HG03095 (cell line): ENCODE measurements around the gene GLYATL1B.
A peak's percentile ranks its signal among the peaks of the same experiment; 100 is the strongest.
"Not testable (repeated sequence)": the region's sequence is repeated elsewhere in the genome, so short reads cannot be mapped to it uniquely, and the experiment has no call there.

ENCODE experiments used
- ATAC-seq: cut with Tn5 transposase; IDR thresholded peaks from one replicate; pipeline ENCODE4 v1.9.1; 2021; ENCODE audit warnings: moderate library complexity; ENCODE audit not compliant: unreplicated experiment

Gene GLYATL1B

DNA sequence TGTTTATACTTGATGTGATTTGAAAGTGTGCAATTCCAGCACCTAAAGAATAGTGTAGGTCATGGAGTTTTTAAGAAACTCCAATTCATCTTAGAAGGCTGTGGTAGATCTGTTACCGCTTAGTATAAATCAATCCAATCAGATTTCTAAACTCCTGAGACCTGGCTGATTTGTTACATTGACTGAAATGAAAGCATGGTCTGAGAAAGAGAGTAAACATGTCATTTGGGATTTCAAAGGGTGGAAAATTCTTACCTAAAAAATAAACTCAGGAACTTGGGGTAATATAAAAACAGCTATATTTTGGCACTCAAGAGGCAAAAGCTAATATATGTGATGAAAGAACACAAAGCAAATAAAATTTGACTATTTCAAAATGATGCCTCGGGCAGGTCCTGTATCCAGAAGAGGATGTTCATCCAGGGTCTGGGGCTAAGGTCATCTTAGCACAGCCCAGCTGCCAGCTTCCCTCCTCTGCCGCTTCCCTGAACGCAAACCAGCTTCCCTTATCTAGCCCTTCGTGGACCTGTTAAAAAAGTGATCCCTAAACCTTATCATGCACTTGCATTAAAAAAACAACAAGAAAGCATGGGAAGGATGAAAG lies 10.0 kb downstream of the GLYATL1B start:
- not testable (repeated sequence) for ATAC-seq

DNA sequence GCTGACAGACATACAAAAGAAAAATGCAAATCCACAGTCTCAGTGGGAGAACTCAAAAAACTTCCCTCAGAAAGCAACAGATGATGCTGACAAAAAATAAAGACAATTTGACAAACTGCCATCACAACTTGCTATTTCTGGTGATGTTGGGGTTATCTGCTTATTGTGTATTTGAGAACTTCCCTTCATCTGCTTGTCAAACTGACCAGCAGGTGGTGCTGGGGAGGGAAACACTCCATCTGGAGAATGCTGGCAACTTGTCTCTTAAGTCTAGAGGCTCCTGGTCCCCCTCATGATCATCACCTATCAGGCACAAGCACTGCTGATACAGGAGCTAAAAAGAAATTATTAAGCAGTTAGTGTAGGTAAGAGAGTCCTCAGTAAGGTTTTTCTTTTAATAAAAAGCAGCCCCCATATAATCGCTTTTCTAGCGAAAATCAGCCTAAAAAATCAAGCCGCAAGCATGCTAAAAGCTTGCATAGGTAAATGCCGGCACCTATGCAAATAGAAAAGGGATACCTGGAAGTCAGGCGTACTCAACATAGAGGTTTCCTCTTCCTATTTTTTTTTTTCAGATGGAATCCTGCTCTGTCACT lies 11.1 kb downstream of the GLYATL1B start:
- peak; percentile 42 for ATAC-seq

DNA sequence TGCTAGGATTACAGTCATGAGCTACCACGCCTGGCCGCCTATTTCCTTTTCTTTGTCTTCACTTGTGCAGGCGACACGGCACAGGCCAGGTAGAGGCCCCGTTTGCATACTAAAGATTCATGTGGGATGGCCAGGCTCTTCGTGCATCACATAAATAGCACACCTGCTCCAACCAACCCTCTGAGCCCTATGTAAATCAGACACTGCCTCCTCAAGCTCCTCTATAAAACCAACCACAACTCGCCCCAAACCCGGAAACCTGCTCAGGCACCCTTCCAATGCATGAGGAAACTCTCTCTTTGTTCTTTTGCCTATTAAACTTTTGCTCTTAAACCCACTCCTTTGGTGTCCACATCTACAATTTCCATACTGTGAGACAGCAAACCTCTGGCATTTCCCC lies 11.8 kb downstream of the GLYATL1B start:
- not testable (repeated sequence) for ATAC-seq

DNA sequence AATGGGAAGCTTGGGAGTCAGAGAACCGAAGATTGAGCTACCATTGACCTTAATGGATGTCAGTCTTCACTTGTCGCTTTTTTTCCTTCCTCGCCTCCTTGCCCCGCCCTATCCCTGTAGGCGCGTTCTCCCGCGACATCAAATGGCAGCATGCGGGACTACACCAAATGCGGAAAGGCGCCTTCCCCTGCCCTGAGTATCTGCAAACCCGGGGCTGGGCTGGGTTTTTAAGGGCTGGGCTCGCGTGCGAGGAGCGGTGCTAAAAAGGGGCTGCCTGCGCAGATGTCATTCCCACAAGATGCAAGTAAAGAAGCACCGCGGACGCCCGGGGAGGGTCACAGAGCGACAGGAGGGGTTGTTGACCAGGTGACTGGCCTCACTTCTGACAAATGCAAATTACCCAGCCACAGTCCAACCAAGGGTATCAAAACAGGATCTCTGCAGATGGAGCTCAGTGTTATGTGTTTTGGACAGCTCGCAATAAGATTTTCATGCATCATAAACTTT lies 16.2 kb downstream of the GLYATL1B start:
- peak; percentile 64 for ATAC-seq

DNA sequence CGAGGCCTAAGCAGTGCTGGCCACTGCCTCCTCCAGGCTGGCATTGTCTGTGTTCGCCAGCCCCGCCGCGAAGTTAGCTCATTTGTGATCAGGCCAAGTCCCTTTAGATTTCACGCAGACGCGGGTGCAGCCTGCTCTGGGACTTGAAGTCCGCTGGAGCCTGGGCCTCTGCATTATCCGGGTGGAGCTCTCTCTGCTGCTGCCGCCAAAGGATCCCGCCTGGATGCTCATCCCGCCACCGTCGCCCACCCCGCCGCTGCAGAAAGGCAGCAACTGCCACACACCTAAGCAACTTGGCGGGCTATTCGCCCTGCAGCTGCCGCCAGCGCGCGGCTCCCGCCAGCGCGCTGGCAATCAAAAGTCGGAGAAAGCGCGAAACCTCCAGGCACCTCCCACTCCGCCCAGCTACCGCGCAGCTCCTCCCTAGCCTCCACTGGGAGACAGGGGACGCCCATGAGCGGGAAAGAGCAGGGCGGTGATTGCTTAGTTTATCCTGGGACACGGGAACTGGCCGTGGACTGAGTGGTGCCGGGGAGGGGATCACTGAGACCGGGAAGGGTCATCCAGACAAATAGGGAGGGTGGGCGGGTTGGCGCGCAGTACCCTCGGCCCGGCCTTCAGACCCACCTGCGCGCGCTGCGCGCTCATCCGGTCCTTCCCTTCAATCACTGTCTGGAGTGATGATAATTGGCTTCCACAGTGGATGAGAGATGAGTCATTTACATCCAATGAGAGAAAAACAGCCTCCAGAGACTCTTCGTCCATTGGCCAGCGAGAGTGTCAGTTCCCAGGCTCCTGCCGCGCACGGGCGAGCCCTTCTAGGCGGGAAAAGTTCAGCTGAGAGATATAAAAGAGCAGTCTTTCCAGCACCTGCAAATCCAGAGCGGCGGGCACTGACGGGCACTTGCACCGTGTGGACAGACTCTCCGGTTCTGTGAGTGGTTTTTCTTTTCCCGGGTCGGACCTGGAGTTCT lies 20.5 kb downstream of the GLYATL1B start, which contains the start of gene FAM111B:
Gene FAM111B (plus strand): TSS at position 875 of the 974 bp plus-strand sequence. CDS start 2,389 bp downstream, outside the sequence.
- ATAC-seq = peak; percentile 63

DNA sequence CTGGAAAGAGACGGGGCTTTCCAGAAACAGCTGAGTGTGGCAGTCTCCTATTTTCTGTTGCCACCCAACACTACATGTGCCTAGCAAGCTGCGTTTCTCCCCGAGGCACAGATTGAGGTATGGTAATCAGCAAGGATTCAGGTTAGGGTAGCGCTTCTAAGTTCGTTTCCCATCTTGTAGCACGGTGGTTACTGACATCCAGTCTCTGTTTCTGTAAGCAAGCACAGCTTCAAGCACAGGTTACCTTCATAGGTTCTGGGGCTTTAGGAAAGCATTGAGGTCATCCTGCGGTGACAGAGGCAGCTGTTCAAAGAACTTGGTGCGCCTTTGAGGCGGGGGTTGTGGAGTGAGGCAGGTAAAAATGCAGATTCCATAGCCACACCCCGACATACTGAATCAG lies 21.6 kb downstream of the GLYATL1B start:
- ATAC-seq = peak; percentile 41

DNA sequence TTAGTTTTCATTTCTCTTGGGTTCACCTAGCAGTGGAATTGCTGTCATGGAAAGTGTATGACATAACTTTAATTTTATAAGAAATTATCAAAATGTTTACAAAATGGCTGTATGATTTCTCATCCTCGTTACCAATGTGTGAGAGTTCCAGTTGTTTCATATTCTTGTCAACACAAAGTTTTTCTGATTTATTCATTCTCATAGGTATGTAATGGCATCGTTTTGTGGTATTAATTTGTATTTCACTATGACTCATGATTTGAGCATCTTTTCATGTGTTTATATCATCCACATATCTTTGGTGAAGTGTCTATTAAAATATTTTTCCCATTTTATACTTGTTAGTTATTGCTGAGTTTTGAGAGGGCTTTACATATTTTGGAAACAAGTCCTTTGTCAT lies 26.4 kb downstream of the GLYATL1B start:
- ATAC-seq = no peak

DNA sequence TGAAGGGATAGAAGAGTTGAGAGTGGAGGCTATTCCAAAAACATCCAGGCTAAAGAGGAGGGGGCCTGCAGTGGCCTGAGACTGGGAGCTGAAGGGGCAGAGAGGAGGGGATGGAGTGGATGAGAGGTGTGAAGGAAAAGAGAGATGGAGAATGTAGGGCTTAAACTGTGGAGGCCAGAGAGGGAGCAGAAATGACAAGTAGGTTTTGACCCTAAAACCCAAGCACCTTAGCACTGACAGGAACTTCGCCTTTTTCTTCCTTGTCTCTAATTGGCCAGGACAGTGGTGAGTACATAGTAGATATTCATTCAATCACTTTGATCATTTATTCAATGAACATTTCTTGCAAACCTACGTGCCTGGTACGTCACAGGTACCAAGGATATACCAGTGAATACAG lies 28.2 kb downstream of the GLYATL1B start:
- ATAC-seq = no peak

DNA sequence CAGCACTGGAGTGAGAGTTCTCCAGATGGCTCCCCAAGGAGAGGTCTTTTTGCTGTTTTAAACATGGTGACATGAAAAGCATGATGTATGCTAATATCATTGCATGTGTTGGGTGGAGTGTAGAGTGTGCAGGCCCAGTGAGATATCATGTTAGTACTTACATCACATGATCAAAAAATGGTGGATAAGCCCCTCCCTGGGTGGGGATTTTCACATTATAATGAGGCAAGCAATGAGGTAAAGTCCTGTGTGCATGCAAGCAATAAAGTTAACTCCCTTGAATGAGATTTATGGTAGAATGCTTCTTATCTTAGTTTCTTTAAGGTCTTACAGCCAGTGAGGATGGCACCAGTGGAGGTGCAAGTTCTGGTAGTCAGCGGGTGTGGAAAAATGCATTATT lies 29.4 kb downstream of the GLYATL1B start:
- no peak for ATAC-seq

DNA sequence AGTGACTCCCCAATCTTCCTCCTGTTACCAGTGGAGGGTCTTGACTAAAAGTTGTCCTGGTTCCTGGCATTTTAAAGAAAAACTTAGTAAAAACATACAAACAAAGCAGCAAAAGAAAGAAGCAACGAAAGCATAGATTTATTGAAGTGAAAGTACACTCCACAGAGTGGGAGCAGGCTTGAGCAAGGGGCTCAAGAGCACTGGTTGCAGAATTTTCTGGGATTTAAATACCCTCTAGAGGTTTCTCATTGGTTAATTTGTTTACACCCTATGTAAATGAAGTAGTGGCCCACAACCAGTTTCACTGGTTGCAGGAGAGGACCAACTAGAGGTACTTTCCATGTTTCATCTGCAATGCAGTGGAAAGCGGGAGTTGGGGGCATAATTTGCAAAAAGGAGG lies 31.7 kb downstream of the GLYATL1B start:
- ATAC-seq = no peak

DNA sequence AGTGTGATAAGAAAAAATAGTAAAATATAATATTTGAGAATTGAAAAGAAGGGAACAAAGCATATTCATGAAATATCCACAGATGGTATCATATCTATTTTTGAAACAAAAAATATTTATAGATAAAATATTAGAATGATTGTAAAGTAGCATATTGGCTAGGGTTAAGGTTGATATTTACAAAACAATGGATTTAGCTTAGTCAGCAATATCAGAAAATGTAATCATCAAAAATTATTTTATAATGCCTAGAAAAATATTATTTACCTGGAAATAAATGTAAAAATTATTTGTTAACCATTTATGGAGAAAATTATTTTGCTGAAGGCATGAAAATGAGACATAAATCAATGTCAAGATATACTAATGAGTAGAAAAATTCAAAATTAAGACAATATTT lies 33.7 kb downstream of the GLYATL1B start:
- ATAC-seq = no peak

DNA sequence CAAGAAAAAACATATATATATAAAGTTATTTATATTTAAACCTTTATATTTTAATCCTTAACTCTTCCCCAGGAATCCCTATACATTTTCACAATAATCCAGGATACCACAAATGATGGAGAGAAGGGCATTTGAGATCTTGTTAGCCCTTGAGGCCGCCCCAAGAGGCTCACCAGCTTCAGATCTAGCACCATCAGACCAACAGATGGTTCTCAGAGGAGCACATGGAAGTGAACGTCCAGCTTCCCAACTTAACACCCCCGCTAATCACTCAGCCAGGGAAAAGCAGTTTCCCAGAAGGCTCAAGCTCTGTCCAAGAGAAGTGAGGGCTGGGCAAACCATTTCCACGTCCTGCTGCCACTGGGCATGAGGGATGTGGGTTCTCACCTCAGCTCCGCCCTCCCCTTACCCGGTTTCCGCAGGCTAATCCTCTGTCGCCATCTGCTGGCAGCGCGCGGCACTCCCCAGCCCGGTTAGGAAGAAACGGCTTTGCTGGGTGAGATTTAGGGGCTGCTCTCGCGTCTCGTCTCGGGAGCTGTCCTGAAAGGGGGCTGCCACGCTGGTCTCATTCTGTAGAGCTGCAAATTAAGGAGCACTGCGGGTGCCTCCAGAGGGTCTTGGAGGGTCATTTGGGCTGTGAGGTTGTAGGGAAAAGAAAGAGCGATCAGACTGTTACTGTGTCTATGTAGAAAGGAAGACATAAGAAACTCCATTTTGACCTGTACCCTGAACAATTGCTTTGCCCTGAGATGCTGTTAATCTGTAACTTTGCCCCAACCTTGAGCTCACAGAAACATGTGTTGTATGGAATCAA lies 49.7 kb downstream of the GLYATL1B start:
- peak; percentile 91 for ATAC-seq

DNA sequence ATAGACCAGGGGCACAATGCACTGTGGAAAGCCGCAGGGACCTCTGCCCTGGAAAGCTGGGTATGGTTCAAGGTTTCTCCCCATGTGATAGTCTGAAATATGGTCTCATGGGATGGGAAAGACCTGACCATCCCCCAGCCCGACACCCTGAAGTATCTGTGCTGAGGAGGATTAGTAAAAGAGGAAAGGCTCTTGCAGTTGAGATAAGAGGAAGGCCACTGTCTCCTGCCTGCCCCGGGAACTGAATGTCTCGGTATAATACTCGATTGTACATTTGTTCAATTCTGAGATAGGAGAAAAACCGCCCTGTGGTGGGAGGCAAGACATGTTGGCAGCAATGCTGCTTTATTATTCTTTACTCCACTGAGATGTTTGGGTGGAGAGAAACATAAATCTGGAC lies 50.4 kb downstream of the GLYATL1B start:
- ATAC-seq = not testable (repeated sequence)

DNA sequence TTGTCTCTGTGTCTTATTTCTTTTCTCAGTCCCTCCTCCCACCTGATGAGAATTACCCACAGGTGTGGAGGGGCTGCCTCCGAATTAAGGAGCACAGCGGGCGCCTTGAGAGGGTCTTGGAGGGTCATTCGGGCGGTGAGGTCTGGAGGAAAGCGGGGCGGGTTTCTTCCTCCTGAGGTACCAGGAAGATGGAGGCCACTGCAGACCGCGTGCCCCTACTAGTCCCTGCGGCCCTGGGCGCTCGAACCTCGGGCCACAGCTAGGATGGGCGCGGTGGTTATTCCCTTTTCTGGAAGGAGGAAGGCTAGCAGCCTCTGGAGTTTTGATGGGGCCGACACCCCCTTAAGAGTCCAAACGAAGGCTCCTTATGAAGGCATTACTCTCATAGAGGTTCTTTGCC lies 51.1 kb downstream of the GLYATL1B start:
- ATAC-seq = no peak

DNA sequence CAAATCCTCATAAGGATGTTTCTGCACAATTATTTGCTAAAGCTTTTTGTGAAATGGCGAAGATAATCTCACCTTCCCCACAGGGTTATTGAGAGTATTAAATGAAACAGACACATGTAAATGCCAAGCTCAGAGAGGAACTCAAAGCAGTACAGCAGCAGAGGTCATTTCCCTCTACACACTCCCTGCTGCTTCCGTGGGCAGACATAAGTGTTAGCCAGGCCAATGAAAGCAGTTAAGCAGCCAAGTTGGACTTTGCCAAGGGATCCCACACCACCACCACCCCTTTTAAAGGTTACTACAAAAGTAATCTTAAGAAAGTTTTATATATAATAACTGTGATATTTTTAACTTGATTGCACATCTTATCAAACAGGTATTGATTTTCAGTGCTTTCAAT lies 52.5 kb downstream of the GLYATL1B start:
- ATAC-seq = no peak

DNA sequence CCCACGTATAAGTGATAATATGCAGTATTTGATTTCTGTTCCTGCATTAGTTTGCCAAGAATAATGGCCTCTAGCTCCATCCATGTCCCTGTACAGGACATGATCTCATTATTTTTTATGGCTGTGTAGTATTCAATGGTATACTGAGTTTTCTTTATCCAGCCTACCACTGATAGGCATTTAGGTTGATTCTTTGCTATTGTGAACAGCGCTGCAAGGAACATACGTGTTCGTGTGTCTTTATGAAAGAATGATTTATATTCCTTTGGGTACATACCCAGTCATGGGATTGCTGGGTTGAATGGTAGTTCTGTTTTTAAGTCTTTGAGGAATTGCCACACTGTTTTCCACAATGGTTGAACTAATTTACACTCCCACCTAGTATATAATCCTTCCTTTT lies 55.1 kb downstream of the GLYATL1B start:
- ATAC-seq = no peak

DNA sequence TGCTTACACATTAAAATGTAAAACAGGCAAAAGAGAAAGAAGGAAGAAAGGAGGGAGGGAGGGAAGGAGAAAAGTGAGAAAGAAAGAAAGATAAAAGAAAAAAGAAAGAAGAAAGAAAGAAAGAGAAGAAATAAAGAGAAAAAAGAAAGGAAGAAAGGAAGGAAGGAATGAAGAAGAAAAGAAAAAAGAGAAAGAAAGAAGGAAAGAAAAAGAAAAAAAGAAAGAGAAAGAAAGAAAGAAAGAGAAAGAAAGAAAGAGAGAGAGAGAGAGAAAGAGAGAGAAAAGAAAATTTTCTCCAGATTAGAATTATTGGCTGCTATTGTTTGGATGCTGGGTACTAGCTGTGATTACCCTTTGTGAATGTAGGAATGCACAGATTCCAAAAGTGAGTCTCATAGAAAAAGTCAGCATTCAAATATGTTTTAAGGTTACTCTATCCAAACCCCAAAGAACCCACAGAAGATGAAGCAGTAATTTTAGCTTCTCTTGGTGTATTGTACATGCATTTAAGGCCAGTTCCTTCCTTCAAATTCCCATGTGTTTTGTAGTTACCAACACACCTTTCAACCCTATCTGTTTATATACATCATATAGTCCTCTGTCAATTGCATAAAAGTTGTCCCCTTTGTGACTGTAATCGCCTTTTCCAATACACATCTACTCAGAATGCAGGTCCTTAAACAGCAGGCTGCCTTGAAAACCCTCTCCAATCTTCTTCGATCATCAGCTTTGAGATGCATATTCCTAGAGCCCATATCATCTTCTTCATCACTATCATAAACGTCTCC lies 55.8 kb downstream of the GLYATL1B start:
- no peak for ATAC-seq

DNA sequence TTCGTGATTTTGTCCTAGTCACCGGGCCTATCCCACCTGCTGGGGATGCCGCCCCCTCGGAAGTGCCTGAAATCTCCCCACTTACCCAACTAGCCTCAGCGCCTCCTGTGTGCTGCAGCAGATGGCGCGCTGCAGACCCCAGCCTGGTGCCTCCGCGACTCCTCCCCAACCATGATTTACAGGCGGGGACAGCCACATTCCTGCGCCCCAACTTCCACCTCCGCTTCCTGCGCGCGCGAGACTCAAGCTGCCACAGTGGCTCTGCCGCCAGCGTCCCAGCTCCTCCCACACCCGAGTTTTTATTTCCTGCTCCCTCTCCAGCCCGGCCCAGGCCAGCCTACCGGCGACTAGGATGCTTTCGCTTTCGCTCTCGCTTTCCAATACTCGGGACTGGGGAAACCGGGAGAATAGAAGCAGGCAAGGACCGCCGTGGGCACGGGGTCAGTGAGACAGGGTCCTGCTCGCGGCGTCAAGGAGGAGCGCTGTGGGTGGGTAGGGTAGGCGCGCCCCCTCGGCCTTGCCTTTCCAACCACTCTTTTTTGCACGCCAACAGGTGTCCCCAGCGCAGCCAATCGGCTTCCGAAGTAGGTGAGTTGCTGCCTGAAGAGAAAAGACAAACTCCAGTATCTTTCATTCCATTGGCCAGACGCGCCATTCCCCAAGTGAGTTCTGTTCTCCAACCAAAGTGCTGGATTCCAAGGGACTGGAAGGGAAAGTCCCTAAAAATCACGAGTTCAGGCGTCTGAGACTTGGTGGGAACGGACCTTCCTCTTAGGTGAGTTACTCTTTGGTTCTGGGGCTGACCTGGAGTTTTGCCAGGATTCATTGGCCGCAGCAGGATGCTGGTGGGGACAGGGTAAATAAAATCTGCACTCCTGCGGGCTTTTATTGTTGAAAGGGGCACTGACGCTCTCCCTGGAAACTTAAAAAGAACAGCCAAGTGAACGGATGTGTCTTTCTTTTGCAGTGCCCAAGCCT lies 56.7 kb downstream of the GLYATL1B start, which contains the start of gene FAM111A:
Gene FAM111A (plus strand): TSS at position 327 of the 978 bp plus-strand sequence. CDS start 6,017 bp downstream, outside the sequence.
- peak; percentile 58 for ATAC-seq

DNA sequence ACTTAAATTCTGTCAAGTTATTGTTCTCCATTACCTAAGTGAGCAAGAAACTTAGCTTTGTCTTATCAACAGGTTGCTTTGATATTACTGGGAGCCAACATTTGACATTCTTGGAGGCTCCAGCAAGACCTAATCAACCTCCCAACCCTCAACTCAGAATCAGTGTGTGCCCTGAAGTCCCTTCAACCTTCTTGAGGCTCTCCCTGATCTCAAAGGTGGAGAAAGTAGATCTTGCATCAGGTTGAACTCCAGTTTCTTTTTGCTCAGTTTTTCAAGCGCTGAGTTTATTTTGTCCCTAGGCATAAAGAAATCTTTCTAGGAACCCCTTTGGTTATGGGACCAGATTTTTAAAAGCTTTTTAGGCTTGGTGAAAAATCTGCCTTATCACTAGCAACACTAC lies 58.0 kb downstream of the GLYATL1B start:
- ATAC-seq = no peak
